Measurements from ENCODE around the gene PRPS1. TPM values are rescaled to one million over a fixed set of nuclear protein-coding genes. Genes with fewer than 3 reads are reported as not detected.
"Not testable (repeated sequence)": the region's sequence is repeated elsewhere in the genome, so short reads cannot be mapped to it uniquely, and the experiment has no call there.

Gene PRPS1
- total RNA-seq, 2 experiments from 2014 or later: 66.5 to 70.4 TPM

- no peaks in the 10 kb centered on the region for H3K9me3 ChIP-seq (ENCODE audit: control insufficient read depth in 1 of 2, insufficient read depth in 1 of 2, low read length in 2 of 2)
- ATAC-seq (ENCODE audit: poor library complexity) (no peak), DNase-seq (no peak)
- H3K36me3 ChIP-seq (ENCODE audit: insufficient read depth, low read length): no peaks in the 10 kb centered on the region
- intact Hi-C loops (cut with DNase I, micrococcal nuclease): loop anchor here in 1 of 2 experiments (2.0 kb wide), 1 partner anchor 21 kb away; no protein-coding TSS in a partner anchor
- H3K27ac ChIP-seq (ENCODE audit: low read depth in 1 of 2, low read length in 2 of 2): no peak overlapping the region
- peaks cover 60% of the 10 kb centered on the region for H3K4me1 ChIP-seq (ENCODE audit: insufficient read depth, low read length)
- ChIA-PET CTCF (interaction anchor here (2.4 kb wide), 1 partner anchor 11 kb away, joined by 8 read pairs; no protein-coding TSS in a partner anchor), POLR2A (interaction anchor here (1.1 to 18.0 kb wide), 3 partner anchors 8 to 29 kb away, joined by 3 to 754 read pairs (median 9); no protein-coding TSS in a partner anchor)
- H3K4me3 ChIP-seq (ENCODE audit: low read length): no peak overlapping the region
- Mint-ChIP-seq H3K9me3 (no peaks in the 10 kb centered on the region), H3K27me3 (no peaks in the 10 kb centered on the region), H3K4me1 (ENCODE audit: low read depth) (peaks cover 57% of the 10 kb centered on the region), H3K4me3 (no peak overlapping the region), H3K36me3 (ENCODE audit: low read depth) (no peaks in the 10 kb centered on the region), H3K27ac (no peak overlapping the region)
- no peaks in the 10 kb centered on the region for H3K27me3 ChIP-seq (ENCODE audit: control insufficient read depth in 1 of 2, insufficient read depth in 2 of 2, low read length in 2 of 2)
- TF ChIP-seq, protein P1, sequence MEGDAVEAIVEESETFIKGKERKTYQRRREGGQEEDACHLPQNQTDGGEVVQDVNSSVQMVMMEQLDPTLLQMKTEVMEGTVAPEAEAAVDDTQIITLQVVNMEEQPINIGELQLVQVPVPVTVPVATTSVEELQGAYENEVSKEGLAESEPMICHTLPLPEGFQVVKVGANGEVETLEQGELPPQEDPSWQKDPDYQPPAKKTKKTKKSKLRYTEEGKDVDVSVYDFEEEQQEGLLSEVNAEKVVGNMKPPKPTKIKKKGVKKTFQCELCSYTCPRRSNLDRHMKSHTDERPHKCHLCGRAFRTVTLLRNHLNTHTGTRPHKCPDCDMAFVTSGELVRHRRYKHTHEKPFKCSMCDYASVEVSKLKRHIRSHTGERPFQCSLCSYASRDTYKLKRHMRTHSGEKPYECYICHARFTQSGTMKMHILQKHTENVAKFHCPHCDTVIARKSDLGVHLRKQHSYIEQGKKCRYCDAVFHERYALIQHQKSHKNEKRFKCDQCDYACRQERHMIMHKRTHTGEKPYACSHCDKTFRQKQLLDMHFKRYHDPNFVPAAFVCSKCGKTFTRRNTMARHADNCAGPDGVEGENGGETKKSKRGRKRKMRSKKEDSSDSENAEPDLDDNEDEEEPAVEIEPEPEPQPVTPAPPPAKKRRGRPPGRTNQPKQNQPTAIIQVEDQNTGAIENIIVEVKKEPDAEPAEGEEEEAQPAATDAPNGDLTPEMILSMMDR (IDR thresholded peaks at IDR 0.05): no peak
Observed at GRCh38 chrX:107683931-107684330, 55.6 kb downstream of the PRPS1 start.

DNA sequence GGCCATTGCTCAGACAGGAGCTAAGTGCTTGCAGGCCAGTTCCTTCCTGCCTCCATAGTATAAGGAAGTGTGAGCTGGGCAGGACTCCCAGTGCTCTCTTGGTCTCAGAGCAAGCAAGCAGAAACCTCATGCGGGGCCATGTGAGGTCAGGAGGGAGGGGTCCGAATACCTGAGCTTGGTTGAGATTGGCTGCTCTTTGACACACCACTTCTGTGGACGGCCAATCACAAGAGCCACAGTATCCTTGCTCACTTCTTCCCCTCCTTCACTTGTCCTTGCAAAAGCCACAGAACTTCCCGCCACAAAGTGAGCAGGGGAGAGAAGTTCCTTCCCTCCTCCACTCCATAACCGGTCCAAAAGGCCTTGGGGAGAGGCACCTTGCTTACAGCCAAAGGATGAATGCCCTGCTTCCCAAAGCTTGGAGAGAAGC lies 56.7 kb downstream of the PRPS1 start:
- Histone ChIP-seq H3K27ac (ENCODE audit: low read depth in 1 of 2, low read length in 2 of 2) (no peak overlapping the region), H3K4me3 (ENCODE audit: low read length) (no peak overlapping the region), H3K27me3 (ENCODE audit: control insufficient read depth in 1 of 2, insufficient read depth in 2 of 2, low read length in 2 of 2) (no peaks in the 10 kb centered on the region), H3K4me1 (ENCODE audit: insufficient read depth, low read length) (peaks cover 50% of the 10 kb centered on the region), H3K9me3 (ENCODE audit: control insufficient read depth in 1 of 2, insufficient read depth in 1 of 2, low read length in 2 of 2) (no peaks in the 10 kb centered on the region), H3K36me3 (ENCODE audit: insufficient read depth, low read length) (no peaks in the 10 kb centered on the region)
- ChIA-PET CTCF (interaction anchor here (2.4 kb wide), 1 partner anchor 12 kb away, joined by 8 read pairs; no protein-coding TSS in a partner anchor), POLR2A (interaction anchor here (1.0 to 18.0 kb wide), 4 partner anchors 9 to 57 kb away, joined by 3 to 754 read pairs (median 6); no protein-coding TSS in a partner anchor)
- H3K4me1 Mint-ChIP-seq (ENCODE audit: low read depth): peaks cover 47% of the 10 kb centered on the region
- peak overlapping the region; percentile 36 for H3K27ac Mint-ChIP-seq
- TF ChIP-seq, protein P1 (IDR thresholded peaks at IDR 0.05): no peak
- no peaks in the 10 kb centered on the region for H3K9me3 Mint-ChIP-seq
- peak in 4 of 14 experiments; percentile 30 to 53 (median 47) for DNase-seq
- intact Hi-C loops (cut with DNase I, micrococcal nuclease): no loop called here
- no peaks in the 10 kb centered on the region for H3K36me3 Mint-ChIP-seq (ENCODE audit: low read depth)
- ATAC-seq (ENCODE audit: poor library complexity): no peak
- no peaks in the 10 kb centered on the region for H3K27me3 Mint-ChIP-seq
- peak overlapping the region; percentile 30 for H3K4me3 Mint-ChIP-seq

DNA sequence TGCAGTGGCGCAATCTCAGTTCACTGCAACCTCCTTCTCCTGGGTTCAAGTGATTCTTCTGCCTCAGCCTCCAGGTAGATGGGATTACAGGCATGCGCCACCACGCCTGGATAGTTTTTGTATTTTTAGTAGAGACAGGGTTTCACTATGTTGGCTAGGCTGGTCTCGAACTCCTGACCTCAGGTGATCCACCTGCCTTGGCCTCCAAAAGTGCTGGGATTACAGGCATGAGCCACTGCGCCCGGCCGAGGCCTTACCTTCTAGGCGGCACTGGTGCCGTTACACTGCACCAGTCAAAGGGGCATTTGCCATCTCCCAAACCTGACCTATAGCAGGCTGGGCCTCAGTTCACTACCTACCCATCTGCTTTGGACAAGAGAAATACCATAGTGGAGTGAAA lies 57.3 kb downstream of the PRPS1 start:
- H3K27me3 Mint-ChIP-seq; H3K36me3 Mint-ChIP-seq (ENCODE audit: low read depth); H3K9me3 ChIP-seq (ENCODE audit: control insufficient read depth in 1 of 2, insufficient read depth in 1 of 2, low read length in 2 of 2); DNase-seq; H3K27me3 ChIP-seq (ENCODE audit: control insufficient read depth in 1 of 2, insufficient read depth in 2 of 2, low read length in 2 of 2); H3K4me3 Mint-ChIP-seq; H3K36me3 ChIP-seq (ENCODE audit: insufficient read depth, low read length); ATAC-seq (ENCODE audit: poor library complexity); H3K4me3 ChIP-seq (ENCODE audit: low read length); intact Hi-C loops (cut with DNase I, micrococcal nuclease); H3K9me3 Mint-ChIP-seq; H3K27ac ChIP-seq (ENCODE audit: low read depth in 1 of 2, low read length in 2 of 2); H3K27ac Mint-ChIP-seq: not testable (repeated sequence)
- H3K4me1 Mint-ChIP-seq (ENCODE audit: low read depth): peaks cover 41% of the 10 kb centered on the region
- H3K4me1 ChIP-seq (ENCODE audit: insufficient read depth, low read length): peaks cover 47% of the 10 kb centered on the region
- ChIA-PET POLR2A (interaction anchor here (1.0 to 18.0 kb wide), 4 partner anchors 12 to 56 kb away, joined by 3 to 754 read pairs (median 10); no protein-coding TSS in a partner anchor), CTCF (interaction anchor here (1.0 to 2.4 kb wide), 2 partner anchors 12 to 13 kb away, joined by 3 to 8 read pairs; no protein-coding TSS in a partner anchor)
